Sigmoid colon (tissue), 4 donors: ENCODE measurements around the gene PMFBP1.

Source experiments
- EP300 ChIP-seq, 4 donors: sonication (generic); formaldehyde crosslinking; IDR thresholded peaks; one replicate each; pipeline ENCODE4 v1.6.1; 2017; ENCODE audit warnings: antibody characterized with exemption in 4 of 4
- POLR2A ChIP-seq, 2 donors: fragments of 450-650 bp; IDR thresholded peaks; one replicate each; pipeline ENCODE4 v1.6.1; 2016; ENCODE audit warnings: antibody characterized with exemption in 2 of 2, mild to moderate bottlenecking in 2 of 2, moderate library complexity in 2 of 2
- POLR2AphosphoS5 ChIP-seq, 4 donors: sonication (generic); formaldehyde crosslinking; IDR thresholded peaks; one replicate each; pipeline ENCODE4 v1.6.1; 2017; ENCODE audit warnings: antibody characterized with exemption in 4 of 4
- TF ChIP-seq, protein P1 (sequence below), 4 experiments: fragments of 450-650 bp in 3 of 4; fragments of 200-600 bp in 1 of 4; IDR thresholded peaks; one replicate each; pipeline ENCODE4 v1.5.1; 2016 to 2019; ENCODE audit warnings: antibody characterized with exemption in 4 of 4, mild to moderate bottlenecking in 3 of 4, moderate library complexity in 2 of 4

- TF ChIP-seq, protein P1, sequence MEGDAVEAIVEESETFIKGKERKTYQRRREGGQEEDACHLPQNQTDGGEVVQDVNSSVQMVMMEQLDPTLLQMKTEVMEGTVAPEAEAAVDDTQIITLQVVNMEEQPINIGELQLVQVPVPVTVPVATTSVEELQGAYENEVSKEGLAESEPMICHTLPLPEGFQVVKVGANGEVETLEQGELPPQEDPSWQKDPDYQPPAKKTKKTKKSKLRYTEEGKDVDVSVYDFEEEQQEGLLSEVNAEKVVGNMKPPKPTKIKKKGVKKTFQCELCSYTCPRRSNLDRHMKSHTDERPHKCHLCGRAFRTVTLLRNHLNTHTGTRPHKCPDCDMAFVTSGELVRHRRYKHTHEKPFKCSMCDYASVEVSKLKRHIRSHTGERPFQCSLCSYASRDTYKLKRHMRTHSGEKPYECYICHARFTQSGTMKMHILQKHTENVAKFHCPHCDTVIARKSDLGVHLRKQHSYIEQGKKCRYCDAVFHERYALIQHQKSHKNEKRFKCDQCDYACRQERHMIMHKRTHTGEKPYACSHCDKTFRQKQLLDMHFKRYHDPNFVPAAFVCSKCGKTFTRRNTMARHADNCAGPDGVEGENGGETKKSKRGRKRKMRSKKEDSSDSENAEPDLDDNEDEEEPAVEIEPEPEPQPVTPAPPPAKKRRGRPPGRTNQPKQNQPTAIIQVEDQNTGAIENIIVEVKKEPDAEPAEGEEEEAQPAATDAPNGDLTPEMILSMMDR (IDR thresholded peaks at IDR 0.05): no peak
- TF ChIP-seq POLR2A (IDR thresholded peaks at IDR 0.05) (no peak), POLR2AphosphoS5 (IDR thresholded peaks at IDR 0.05) (no peak), EP300 (IDR thresholded peaks at IDR 0.05) (no peak)
Observed at GRCh38 chr16:72173997-72174396, 2.0 kb upstream of the PMFBP1 start.
